HG02763 (cell line): ENCODE results near the gene BICDL1.

Source experiments
- ATAC-seq: cut with Tn5 transposase; IDR thresholded peaks from one replicate; pipeline ENCODE4 v1.9.1; 2021; ENCODE audit warnings: mild to moderate bottlenecking, moderate library complexity; ENCODE audit not compliant: unreplicated experiment

Gene BICDL1

GRCh38 chr12:120048263-120048662, 59.2 kb downstream of the BICDL1 start:
- ATAC-seq = no peak

- no peak for ATAC-seq
Measured at GRCh38 chr12:120049426-120049825, 60.4 kb downstream of the BICDL1 start.

DNA sequence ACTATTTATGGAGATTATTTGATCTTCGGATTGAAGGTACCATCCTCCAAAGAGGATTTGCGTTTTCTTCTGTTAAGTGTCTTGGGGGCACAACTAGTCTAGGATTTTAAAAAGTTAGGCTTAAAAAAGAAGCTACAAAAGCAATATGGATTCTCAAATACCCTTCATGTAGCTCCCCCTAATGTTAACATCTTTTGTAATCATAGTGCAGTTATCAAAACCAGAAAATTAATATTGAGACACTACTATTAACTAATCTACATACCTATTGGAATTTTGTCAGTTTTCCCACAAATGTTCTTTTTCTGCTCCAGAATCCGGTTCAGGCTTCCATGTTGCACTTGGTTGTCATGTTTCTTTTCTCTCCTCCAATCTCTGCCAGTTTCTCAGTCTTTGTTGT, 62.5 kb downstream of the BICDL1 start:
- no peak for ATAC-seq

GRCh38 chr12:120054293-120054692, 65.3 kb downstream of the BICDL1 start:
- ATAC-seq = no peak

- no peak for ATAC-seq
Measured at GRCh38 chr12:120055231-120056000, 66.4 kb downstream of the BICDL1 start.

GRCh38 chr12:120056739-120057138, 67.7 kb downstream of the BICDL1 start:
- no peak for ATAC-seq

- no peak for ATAC-seq
Measured at GRCh38 chr12:120060196-120060595, 71.2 kb downstream of the BICDL1 start.

- no peak for ATAC-seq
Measured at GRCh38 chr12:120060717-120061116, 71.7 kb downstream of the BICDL1 start.

DNA sequence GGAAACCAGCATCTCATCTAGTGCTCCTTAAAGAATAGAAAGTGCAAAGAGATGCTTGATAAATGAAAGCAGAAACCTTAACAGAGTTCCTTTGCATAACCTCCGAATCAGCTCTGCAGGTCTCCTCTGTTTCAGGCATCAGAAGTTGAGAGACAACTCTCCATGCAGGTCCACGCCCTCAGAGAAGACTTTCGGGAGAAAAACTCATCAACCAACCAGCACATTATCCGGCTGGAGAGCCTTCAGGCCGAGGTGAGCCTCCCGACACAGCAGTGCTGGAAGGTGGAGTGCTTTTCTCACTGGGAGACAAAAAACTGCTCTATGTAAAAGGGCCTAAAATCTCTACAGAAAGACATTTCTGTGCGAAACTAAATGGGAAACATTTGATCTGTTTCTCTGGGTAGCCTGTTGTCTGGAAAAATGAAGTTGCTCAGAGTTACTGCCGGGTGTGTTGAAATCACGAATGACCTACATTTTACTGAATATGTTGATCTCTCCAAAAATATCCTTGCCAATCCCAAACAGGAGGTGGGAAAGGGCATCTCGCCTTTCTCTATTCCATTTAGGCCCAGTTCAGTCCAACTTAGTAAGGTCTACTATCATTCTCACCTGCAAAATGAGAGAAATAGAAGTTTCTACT, 72.7 kb downstream of the BICDL1 start:
- no peak for ATAC-seq

DNA sequence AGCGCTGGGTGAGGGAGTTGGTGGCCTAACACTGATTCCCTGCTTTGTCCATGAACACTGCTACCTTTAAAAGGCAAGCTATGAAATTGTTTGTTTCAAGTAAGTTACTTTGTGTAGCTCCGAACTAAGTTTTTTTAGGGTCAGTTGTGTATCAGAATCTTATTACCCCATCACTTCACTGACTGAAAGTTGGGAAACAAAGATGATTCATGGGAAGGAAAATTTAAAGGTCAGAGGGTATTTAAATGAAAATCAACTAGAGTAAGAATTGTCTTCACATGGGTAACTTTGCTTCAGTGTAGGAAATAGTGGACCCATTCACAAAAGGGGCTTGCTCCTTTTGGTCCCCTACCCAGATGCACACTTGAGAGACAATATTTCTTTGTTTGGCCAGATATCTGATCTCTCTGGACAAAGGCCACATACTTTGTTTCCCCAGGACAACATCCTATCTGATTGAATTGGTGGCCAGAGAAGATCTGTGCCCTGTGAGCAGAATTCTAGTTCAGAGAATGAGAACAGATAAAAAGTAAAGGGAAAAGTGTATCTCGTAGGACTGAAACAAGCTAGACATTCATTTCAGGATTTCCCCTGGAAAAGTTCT, 74.0 kb downstream of the BICDL1 start:
- no peak for ATAC-seq

GRCh38 chr12:120064054-120064940, 75.3 kb downstream of the BICDL1 start:
- ATAC-seq = no peak

- no peak for ATAC-seq
Measured at GRCh38 chr12:120065472-120065871, 76.4 kb downstream of the BICDL1 start.

DNA sequence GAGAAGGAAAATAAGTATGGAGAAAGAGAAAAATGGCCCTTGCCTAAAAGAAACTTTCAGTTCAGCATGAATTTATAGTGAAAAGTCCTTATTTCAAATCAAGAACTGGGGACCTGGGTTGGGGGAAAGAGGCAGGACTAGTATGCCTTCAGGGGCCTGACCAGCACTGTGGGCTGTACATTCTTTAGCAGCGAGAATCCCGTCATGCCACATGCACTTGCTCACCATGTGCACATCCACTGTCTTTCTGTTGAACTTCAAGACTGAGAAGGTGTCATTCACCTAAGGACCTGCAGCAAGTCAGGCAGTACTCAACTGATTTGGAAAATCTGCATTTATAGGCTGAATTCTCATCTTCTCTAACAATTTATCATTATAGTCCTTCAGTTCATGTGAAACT, 77.3 kb downstream of the BICDL1 start:
- ATAC-seq = no peak

- no peak for ATAC-seq
Measured at GRCh38 chr12:120067084-120067869, 78.2 kb downstream of the BICDL1 start.

DNA sequence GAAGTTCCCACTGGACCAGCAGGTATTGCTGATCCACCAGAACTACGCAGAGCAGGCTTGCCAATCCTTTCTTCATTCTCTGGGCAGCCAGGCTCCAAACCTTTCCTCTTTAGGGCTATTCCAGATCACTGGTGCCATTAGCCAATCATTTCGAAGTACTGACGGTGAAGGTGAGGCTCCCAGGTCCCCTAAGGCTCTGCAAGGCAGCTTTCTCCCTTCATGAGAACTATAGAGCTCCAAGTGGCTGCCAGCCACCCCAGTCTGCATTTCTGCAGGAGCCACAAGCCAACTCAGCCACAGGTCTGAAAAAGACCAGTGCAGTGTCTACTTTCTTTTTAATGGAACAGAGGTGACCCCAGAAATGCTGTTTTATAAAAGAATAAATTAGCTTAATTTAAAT, 78.9 kb downstream of the BICDL1 start:
- no peak for ATAC-seq

GRCh38 chr12:120069278-120069677, 80.2 kb downstream of the BICDL1 start:
- ATAC-seq = no peak

DNA sequence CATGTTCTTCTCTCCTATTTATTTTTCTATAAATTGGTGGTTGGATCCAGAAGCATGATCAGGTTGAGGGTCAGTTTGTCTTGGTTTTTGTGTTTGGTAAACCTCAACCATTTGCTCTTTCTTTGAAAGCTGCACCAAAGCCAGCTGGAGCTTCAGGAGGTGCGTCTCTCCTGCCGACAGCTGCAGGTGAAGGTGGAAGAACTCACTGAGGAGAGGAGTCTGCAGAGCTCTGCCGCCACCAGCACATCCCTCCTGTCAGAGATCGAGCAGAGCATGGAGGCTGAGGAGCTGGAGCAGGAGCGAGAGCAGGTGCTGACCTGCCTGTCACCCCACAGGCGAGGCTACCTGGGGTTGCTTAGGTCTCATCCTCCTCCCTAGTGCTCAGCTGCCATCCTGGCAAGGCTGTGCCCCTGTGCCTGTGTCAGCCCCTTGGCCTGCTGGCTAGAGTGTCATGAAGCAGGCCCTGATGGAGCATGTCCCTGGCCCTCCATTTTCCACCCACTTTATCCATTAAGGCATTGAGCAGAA, 82.5 kb downstream of the BICDL1 start:
- ATAC-seq = no peak

DNA sequence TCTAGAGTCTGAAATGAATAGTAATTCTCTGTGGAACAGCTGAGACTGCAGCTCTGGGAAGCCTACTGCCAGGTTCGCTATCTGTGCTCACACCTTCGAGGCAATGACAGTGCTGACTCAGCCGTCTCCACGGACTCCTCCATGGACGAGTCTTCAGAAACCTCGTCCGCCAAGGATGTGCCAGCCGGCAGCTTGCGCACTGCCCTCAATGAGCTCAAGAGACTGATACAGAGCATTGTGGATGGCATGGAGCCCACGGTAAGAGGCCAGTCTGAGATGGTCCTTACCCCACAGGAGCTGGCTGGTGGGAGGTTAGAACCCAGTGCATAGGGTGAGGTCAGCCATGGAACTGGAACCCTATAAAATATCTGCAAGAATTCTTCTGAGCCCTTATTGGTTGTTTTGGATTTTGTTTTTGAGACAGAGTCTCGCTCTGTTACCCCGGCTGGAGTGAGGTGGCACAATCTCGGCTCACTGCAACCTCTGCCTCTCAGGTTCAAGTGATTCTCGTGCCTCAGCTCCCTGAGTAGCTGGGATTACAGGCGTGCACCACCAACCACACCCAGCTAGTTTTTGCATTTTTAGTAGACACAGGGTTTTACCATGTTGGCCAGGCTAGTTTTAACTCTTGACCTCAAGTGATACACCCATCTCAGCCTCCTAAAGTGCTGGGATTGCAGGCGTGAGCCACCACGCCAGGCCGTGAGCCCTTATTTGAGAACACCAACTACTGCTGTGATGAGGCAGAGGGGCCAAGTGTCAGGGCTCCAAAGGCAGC, 83.6 kb downstream of the BICDL1 start:
- no peak for ATAC-seq

- no peak for ATAC-seq
Measured at GRCh38 chr12:120075034-120075616, 86.1 kb downstream of the BICDL1 start.
